Neural progenitor cell (in vitro differentiated cells): ENCODE measurements around the gene ZNF341.

Source experiments
- CTCF ChIP-seq: fragments of 200-600 bp; sonication (generic); IDR thresholded peaks from 2 replicates; pipeline ENCODE4 v1.5.1; 2017; ENCODE audit warnings: antibody characterized with exemption, mild to moderate bottlenecking
- EZH2phosphoT487 ChIP-seq: fragments of 200-600 bp; sonication (generic); IDR thresholded peaks from 2 replicates; pipeline ENCODE4 v1.6.1; 2017; ENCODE audit warnings: antibody characterized with exemption

- no peak for TF ChIP-seq CTCF
- TF ChIP-seq EZH2phosphoT487, result no peak
Observed at GRCh38 chr20:33710681-33711445, 20.9 kb upstream of the ZNF341 start.
